GM19324 (cell line): ENCODE results near the gene AGAP1.

ENCODE experiments used
- ATAC-seq: cut with Tn5 transposase; IDR thresholded peaks from one replicate; pipeline ENCODE4 v1.9.1; 2021; ENCODE audit warnings: mild to moderate bottlenecking, moderate library complexity; ENCODE audit not compliant: unreplicated experiment, low FRiP score

The AGAP1 gene

DNA sequence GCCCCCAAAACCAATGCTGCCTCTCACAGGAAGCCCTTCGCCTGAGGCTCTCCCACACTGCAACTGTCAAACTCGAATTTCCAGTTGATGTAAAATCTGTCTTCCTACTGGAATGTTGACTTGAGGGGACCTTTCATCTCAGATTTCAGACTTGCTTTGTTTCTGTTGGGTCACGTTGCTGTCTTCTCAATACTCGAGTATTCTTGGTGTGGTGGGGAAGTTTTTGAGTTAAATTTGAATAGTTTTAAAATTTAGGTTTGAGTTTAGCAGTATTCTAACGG lies 50.8 kb downstream of the AGAP1 start:
- ATAC-seq: no peak

DNA sequence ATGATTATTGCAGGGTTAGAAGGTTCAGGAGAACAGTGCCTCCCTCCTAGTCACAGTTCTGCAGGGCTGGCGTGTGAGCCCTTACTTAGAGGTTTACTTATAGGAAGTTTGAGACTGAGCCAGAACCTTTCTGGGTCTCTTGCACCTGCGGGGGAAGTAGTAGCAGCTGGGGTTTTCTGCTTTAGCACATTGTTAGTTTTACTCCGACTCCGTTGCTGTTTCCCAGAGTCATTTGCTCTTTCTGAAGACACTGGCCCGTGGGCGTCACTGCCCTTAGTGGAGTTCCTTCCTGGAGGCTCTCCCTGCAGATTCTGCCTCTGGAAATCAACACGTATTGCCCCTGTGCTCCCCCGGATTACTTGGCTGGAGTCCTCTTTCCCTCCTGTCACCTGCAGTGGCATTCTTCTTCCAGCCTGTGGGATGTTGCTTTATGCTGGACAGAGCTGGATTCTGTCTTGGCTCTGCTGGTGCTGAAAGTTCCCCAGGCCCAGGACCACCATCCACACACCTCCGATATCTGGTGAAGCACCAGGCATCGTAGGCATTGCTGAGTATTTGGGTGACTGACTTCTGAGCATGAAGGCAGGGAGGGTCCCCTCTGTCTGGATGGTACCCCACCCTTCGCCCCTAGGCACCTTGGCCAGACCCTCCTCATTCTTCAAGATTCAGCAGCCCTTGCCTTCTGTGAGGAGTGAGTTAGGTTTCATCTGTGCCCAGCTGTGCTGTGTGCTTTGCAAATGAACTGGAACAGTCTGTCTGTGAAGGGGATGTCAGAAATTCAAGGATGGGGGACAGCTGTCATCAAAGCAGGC lies 51.7 kb downstream of the AGAP1 start:
- ATAC-seq: no peak

DNA sequence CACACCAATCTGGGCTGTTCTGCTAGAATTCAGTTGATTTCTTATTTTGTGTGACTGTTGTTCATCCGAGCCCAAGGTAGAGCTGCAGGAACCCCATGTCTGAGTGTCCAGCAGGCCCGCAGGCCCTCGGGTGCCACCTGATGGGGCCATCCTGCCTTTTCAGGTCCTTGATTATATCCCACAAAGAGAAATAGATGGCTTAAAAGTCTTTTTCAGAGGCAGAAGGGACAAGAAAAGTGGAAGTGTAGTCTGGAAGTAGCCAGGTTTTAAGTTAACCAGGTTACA lies 52.2 kb downstream of the AGAP1 start:
- ATAC-seq: no peak

DNA sequence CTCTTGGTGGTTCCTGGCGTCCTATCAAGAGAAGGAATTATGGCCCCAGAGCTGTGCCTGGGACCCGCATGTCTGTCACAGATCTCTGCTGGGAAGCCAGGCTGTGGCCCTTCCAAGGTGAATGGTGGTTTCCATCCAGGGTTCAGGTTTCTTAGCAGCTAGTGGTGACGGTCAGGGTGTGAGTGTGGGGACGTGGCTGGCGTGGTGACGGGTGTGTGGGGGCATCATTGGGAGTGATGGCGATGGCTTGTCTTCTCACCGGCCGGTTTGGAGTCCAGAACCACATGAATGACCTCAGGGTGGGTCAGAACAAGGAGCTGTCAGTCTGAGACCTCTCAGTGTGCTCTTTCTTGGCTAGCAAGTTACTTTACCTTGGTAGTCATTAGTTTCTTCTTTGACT lies 52.6 kb downstream of the AGAP1 start:
- ATAC-seq: no peak

DNA sequence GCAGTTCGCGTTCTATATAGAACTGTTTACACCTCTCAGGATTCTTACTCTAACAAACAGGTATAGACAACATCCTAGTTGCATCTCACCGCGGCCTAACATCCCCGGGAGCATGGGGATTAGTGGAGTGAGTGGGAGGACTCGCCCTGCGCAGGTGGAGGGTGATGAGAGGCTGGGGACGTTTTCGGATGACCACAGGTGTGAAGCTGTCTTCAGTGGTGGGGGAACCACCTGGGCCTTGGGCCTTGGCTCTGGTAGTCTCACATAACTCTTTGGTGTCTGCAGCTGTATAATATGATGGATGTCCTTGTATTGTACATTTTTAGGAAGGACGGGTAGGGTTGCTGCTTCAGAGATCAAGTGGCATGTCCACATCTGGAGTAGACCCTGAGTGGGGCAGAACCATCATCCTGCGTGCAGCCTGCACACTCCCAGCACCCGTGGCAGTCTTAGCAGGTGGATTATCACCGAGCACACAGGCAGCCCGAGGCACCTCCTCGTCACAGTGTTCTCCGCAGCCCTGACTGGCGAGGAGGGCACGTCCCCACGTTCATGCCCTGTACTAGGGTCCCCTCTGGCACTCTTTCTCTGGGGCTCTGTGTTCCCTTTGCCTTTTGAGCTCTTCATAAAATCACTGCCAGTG lies 56.0 kb downstream of the AGAP1 start:
- ATAC-seq: no peak

DNA sequence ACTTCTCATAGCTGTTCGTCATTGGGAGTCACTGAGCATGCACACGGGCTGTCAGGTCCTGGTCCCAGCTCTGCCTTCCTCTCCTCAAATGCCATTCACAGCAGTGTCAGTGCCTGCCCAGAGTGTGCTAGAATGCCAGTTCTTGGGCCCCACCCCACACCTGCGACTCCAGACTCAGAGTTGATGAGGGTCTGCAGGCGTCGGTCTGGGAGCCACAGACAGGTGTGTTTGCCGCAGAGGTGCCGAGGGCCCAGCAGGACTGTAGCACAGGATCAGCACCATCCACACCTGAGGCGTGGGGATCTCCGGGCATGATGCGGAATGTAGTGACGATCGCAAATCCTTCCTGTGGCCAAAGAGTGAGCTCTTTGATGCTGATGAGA lies 56.5 kb downstream of the AGAP1 start:
- no peak for ATAC-seq

DNA sequence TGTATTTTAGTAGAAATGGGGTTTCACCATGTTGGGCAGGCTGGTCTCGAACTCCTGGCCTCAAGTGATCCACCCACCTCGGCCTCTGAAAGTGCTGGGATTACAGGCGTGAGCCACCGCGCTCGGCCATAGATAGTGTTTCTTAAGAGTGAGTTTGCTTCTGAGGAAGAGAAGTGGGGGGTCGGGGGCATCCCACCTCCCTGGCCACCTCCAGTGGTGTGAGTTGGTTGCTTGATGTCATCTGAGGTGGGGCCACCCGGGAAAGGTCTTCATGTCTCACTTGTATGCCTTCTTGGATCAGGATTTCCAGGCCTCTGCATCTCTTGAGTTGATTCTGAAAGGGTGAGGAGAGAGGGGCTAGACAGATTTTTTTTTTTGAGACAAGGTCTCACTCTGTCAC lies 57.1 kb downstream of the AGAP1 start:
- no peak for ATAC-seq

DNA sequence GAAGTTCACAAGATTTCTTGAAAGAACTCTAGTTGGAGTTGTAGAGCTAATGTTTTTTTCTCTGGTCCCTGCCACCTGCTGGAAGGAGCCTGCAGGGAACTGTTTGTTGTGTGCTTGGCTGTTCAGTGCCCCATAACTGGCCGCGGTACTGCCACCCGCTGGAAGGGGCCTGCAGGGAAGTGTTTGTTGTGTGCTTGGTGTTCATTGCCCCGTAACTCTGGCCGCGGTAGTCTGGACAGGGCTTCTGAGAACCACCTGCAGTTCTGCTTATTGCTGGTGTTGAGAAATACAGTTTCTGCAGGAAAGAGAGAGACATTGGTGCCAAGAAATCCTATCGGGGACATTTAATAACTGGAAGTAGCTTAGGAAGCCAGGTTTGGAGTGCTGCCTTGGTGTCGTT lies 58.1 kb downstream of the AGAP1 start:
- no peak for ATAC-seq

DNA sequence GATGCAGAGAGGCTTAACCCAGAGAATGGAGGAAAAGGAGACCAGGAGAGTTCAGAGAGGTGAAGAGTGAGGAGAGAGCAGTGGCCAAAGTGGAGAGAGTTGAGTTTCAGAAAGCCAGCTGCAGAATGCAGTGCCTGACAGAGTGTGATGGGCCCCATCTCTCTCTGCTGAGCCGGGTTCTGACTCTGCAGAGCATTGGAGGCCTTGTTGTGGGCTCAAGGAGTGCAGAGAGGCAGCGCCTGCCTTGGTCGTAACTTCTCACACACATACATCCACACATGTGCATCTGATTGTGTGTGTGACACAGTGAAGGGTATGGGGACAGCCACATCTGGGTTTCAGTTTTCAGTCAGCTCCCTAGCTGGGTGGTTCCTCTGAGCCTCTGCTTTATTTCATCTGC lies 58.8 kb downstream of the AGAP1 start:
- ATAC-seq: no peak

DNA sequence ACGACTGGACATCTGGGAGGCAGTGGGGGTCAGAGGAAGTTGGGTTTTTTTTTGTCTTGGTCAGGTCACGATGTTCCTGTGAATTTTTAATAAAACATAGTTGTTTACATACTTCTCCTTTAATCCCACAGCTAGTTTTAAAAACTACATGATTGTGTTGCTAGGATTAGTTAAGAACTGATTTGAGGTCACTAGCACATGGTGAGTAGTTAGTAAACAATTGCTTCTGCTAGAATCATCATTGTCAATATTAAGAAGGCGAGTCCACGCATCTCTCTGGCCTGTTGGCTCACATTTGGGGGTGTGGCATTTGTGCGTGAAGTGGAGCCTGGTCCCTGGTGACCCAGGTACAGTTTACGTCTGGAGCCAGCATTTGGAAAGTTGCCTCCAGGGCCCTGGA lies 59.4 kb downstream of the AGAP1 start:
- ATAC-seq: no peak

DNA sequence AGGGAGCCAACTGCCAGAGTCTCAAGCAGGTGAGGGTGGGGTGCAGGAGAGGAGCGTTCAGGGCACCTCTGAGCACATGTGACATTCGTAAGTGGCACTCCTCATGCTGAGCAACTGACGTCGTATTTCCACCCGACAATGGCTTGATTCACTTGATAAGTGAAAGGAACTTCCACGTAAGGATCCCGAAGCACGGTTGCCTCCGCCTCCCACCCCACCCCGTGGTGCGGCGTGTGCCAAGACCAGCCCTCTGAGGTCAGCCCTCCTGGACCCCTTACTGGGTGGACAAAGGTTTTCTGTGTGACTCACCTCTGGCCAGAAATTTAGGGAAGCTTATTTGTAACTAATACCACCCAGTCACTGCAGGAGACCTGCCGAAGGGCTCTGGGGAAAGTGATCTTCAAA lies 59.9 kb downstream of the AGAP1 start:
- ATAC-seq: no peak

DNA sequence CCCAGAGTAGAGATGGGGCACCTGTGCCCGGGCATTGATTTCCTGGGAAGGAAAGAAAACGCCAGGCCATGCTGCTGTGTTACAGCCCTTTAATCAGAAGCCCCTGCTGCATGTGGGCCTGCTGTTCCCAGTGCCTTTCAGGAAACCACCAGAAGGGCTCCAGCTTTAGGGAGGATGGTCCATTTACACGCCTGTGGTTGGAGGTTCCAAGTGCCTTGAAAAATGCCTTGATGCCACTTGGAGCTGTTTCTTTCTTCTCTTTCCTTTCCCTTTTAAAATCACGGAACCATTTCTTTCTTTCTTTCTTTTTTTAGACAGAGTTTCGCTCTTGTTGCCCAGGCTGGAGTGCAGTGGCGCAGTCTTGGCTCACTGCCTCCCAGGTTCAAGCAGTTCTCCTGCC lies 60.5 kb downstream of the AGAP1 start:
- ATAC-seq: no peak

DNA sequence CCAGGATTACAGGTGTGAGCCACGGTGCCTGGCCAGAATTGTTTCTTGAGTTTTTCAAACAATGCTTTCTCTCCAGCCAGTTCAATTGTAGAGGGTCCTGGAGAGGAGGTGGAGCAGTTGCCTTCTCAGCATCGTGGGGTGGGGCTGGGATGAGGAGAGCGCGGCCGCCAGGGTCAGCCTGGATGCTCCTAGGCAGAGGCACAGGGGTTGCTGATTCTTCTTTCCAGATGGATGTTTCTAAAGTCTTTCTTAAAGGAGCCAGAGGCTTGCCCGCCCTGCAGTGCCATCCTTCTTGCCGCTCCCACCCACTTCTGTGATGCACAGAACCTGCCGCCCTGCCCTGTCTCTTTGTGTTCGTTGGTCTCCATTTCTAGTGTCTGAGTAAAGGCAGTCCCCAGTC lies 61.1 kb downstream of the AGAP1 start:
- no peak for ATAC-seq

DNA sequence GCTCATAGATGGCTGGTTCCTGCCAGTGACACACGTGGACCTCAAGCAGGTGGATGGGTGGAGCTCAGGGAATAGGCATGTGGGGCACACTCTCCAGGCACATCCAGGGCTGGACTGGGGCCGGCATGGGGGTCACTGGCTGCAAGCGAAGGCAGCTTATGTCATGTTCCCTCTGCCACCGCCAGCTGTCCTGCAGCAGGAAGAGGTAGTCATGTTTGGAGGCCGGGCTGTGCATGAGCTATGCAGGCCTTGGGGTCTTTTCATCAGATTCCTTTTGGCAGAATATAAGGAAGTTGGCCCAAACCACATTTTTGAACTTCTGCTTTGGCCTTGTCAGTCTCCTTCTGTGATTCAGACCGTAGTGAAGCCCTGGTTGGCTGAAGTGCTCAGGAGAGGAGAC lies 61.5 kb downstream of the AGAP1 start:
- no peak for ATAC-seq

DNA sequence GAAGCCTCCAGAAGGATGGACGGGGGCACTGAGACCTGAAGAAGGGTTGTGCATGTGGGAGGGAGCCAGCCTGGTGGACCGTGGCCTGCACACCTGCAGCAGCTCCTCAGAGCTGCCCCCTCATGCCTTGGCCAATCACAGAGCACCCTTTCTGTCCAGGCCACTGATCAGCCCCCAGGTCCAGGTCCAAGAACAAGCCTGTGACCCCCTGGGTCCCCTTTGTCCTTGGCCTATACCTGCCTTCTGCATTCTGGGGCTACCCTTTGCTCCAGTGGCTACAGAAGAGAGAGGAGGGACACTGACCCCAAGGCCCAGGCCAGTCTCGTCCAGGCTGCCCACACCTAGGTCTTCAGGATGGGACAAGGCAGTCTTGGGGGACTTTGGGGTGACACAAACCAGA lies 62.2 kb downstream of the AGAP1 start:
- ATAC-seq: no peak

DNA sequence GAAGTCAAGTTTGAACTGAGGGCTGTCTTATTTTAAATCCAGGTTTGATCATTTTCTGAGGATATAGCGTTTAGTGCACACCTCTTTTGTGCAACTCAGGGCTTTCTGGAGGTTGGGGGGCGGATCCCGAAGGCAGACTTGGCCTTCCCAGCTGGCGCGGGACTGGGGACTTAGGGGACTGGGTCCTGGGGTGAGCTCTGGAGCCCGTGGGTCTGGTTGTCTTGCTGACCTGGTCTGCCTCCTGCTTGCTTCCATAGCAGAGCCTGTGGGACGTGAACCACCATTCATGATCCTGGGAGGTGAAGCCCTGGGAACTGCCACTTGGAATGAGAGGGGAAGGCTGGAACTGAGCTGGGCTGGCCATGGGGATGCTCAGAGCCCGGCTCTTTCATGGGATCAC lies 63.1 kb downstream of the AGAP1 start:
- no peak for ATAC-seq

DNA sequence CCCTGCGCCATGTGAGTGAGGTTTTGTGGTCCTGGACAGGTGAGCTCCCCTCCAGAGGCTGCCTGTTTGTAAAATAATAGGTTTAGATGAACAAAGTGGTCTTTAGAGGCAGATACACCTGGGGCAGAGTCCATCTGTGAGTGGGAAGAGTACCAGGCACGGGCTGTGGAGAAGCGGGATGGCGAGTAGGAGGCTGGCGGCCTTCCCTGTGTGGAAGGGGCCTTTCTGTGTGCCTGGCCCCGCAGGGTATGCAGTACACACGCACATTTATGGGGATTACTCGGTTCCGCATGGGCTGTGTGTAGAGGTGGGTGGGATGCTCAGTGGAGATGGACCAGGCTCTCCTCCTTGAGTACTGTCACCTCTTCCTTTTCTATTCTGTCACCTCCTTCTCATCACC lies 64.1 kb downstream of the AGAP1 start:
- ATAC-seq: no peak

DNA sequence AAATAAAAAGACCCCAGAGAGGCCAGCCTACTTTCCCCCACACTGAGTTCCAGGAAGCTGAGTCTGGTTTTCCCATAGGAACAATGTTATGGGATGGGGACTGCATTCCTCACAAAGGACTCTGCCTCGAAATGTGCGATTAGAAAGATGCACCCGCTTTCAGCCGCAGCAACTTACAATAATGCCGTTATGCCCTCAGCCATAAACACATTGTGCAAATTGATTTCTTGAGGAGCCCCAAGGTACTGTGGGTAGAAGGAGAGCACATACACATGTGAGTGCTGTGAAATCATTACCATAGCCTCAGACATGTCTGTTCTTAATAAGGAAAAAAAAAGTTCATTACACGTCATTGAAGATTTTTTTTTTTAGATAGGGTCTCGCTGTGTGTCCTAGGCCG lies 64.7 kb downstream of the AGAP1 start:
- ATAC-seq: no peak

DNA sequence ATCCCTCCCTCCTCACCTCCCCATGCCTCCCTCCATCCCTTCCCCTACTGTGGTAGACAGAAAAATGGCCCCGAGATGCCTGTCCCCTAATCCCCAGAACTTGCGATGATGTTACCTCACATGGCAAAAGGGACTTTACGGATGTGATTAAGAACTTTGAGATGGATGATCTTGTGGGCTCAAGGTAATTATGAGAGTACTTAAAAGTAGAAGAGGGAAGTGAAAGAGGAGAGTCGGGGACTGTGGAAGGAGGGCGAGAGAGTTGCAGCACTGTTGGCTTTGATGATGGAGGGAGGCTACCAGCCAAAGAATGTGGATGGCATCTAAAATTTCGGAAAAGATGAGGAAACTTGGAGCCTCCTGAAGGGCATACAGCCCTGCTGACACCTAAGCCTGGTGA lies 66.5 kb downstream of the AGAP1 start:
- peak; percentile 65 for ATAC-seq

DNA sequence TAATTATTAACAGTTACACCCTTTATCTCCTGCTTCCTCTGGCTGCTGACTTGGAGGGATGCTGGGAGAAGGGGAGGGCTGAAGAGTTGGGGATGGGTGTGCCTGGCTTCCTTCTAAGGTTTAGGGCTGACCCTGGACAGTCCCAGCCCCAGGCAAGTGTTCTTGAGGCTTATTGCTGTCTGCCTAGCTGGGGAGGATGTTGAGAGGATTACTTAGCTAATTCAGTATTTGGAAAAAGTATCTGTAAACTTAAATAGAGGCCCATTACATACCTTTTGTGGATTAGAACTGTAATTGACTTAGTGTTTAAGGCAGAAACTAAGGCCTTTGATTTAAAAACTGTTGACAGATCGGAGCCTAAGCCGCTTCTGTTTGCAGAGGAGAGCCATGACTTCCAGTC lies 67.6 kb downstream of the AGAP1 start:
- ATAC-seq: no peak

DNA sequence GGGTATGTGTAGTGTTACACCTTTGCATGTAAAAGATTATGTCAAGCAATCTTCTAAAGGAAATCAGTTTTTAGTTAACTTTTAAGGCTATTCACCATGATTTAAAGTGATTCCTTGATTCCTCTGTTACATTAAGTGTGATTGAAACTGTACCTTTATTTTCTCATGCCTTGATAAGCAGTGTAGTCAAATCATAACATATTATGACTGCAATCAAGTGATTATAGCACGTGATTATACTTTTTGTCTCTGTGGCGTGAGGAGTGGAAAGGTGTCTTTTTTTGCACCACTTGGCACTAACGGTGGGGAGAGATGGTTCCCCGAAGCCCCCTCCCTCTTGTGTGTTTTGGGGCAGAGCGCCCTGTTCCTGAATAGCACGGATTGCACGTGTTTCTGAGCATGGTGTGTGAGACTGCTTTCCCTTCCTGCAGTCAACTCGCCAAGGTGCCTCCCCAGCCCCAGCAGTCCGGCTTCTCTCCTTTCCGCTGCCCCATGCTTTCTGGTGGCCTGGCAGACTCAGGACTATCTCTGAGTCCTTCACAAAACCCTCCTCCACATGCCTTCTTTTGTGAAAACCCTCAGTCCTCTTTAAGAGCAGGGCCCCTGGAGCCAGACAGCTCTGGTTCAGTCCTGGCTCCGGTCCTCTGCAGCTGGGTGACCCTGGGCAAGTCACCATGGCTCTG lies 68.4 kb downstream of the AGAP1 start:
- no peak for ATAC-seq
